Epidermal melanocyte (primary cell): ENCODE measurements around the gene CPNE4.
"Not testable (repeated sequence)": the region's sequence is repeated elsewhere in the genome, so short reads cannot be mapped to it uniquely, and the experiment has no call there.

Experiments used
- DNase-seq: peaks from one replicate; pipeline ENCODE4 v3.0.0; 2011; ENCODE audit warnings: low spot score; ENCODE audit not compliant: insufficient read length

The CPNE4 gene

GRCh38 chr3:131543714-131544113 is 491.1 kb downstream of the CPNE4 start:
- no peak for DNase-seq

- no peak for DNase-seq
These were observed 493.5 kb downstream of the CPNE4 start for GRCh38 chr3:131541288-131541687.

- no peak for DNase-seq
These were observed 494.0 kb downstream of the CPNE4 start for GRCh38 chr3:131540821-131541220.

GRCh38 chr3:131540143-131540542 is 494.7 kb downstream of the CPNE4 start:
- DNase-seq = no peak

- DNase-seq = no peak
These were observed 495.8 kb downstream of the CPNE4 start for GRCh38 chr3:131538968-131539367.

GRCh38 chr3:131537531-131537930 is 497.3 kb downstream of the CPNE4 start:
- DNase-seq = no peak

GRCh38 chr3:131535596-131535995 is 499.2 kb downstream of the CPNE4 start:
- no peak for DNase-seq

GRCh38 chr3:131535131-131535530 is 499.7 kb downstream of the CPNE4 start:
- DNase-seq = peak; percentile 43

- DNase-seq = no peak
These were observed 502.2 kb downstream of the CPNE4 start for GRCh38 chr3:131532645-131533044.

- no peak for DNase-seq
These were observed 504.0 kb downstream of the CPNE4 start for GRCh38 chr3:131530843-131531242.

GRCh38 chr3:131530388-131530787 is 504.4 kb downstream of the CPNE4 start:
- DNase-seq = no peak

- no peak for DNase-seq
These were observed 507.9 kb downstream of the CPNE4 start for GRCh38 chr3:131526801-131527347.

- no peak for DNase-seq
These were observed 516.1 kb downstream of the CPNE4 start for GRCh38 chr3:131518680-131519079.

GRCh38 chr3:131505421-131505820 is 529.4 kb downstream of the CPNE4 start:
- no peak for DNase-seq

GRCh38 chr3:131503320-131503635 is 531.5 kb downstream of the CPNE4 start:
- no peak for DNase-seq

GRCh38 chr3:131502530-131503319 is 532.1 kb downstream of the CPNE4 start, which contains the start of gene MRPL3:
Gene MRPL3 (minus strand): TSS chr3:131502971. CDS start chr3:131502821, 150 bp downstream.
- peak; percentile 59 for DNase-seq

GRCh38 chr3:131501949-131502348 is 532.9 kb downstream of the CPNE4 start:
- no peak for DNase-seq

GRCh38 chr3:131494706-131495105 is 540.1 kb downstream of the CPNE4 start:
- no peak for DNase-seq

GRCh38 chr3:131491775-131492174 is 543.0 kb downstream of the CPNE4 start:
- no peak for DNase-seq

- DNase-seq = no peak
These were observed 543.7 kb downstream of the CPNE4 start for GRCh38 chr3:131491084-131491483.

- not testable (repeated sequence) for DNase-seq
These were observed 548.3 kb downstream of the CPNE4 start for GRCh38 chr3:131486545-131486944.

GRCh38 chr3:131485119-131485518 is 549.7 kb downstream of the CPNE4 start:
- no peak for DNase-seq

- DNase-seq = no peak
These were observed 550.2 kb downstream of the CPNE4 start for GRCh38 chr3:131484496-131485111.
